Astrocyte (in vitro differentiated cells and primary cell): ENCODE measurements around the gene AJAP1.

Experiments
- CTCF ChIP-seq: IDR thresholded peaks from 2 replicates; pipeline ENCODE4 v1.5.1; 2011; ENCODE audit warnings: low read depth, mild to moderate bottlenecking, inconsistent platforms, low read length, moderate library complexity; ENCODE audit not compliant: insufficient read depth
- EZH2 ChIP-seq: IDR thresholded peaks from 2 replicates; pipeline ENCODE4 v1.6.1; 2012; ENCODE audit warnings: mild to moderate bottlenecking, low read length, inconsistent platforms; ENCODE audit not compliant: insufficient read depth

GRCh38 chr1:4734219-4734618 is 79.8 kb downstream of the AJAP1 start:
- TF ChIP-seq CTCF (no peak), EZH2 (no peak)
